ENCODE data around the gene RARRES1.

DNA sequence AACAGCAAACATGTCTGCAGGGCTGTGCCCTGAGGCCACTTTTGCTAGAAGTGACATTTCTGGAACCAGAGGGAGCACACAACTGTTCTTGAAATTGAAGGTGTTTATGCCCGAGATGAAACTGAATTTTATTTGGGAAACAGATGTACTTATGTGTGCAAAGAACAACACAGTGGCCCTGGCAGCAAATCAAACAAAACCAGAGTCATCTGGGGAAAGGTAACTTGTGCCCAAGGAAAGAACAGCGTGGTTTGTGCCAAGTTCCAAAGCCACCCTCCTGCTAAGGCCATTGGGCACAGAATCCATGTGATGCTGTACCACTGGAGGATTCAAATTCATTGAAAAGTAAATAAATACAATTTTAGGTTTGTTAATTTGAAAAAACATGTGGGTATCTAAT is 31.2 kb upstream of the RARRES1 start:
- TF ChIP-seq, protein P1, sequence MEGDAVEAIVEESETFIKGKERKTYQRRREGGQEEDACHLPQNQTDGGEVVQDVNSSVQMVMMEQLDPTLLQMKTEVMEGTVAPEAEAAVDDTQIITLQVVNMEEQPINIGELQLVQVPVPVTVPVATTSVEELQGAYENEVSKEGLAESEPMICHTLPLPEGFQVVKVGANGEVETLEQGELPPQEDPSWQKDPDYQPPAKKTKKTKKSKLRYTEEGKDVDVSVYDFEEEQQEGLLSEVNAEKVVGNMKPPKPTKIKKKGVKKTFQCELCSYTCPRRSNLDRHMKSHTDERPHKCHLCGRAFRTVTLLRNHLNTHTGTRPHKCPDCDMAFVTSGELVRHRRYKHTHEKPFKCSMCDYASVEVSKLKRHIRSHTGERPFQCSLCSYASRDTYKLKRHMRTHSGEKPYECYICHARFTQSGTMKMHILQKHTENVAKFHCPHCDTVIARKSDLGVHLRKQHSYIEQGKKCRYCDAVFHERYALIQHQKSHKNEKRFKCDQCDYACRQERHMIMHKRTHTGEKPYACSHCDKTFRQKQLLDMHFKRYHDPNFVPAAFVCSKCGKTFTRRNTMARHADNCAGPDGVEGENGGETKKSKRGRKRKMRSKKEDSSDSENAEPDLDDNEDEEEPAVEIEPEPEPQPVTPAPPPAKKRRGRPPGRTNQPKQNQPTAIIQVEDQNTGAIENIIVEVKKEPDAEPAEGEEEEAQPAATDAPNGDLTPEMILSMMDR (conservative IDR thresholded peaks at IDR 0.05), result no peak
- no peak for TF ChIP-seq ZFX (IDR thresholded peaks at IDR 0.05)
